GM18519 (cell line): ENCODE measurements around the gene ALDH4A1.
"Not testable (repeated sequence)": the region's sequence is repeated elsewhere in the genome, so short reads cannot be mapped to it uniquely, and the experiment has no call there.

Experiments
- ATAC-seq: cut with Tn5 transposase; IDR thresholded peaks from one replicate; pipeline ENCODE4 v1.9.1; 2021; ENCODE audit warnings: mild to moderate bottlenecking, moderate library complexity; ENCODE audit not compliant: unreplicated experiment, low FRiP score

Gene ALDH4A1

DNA sequence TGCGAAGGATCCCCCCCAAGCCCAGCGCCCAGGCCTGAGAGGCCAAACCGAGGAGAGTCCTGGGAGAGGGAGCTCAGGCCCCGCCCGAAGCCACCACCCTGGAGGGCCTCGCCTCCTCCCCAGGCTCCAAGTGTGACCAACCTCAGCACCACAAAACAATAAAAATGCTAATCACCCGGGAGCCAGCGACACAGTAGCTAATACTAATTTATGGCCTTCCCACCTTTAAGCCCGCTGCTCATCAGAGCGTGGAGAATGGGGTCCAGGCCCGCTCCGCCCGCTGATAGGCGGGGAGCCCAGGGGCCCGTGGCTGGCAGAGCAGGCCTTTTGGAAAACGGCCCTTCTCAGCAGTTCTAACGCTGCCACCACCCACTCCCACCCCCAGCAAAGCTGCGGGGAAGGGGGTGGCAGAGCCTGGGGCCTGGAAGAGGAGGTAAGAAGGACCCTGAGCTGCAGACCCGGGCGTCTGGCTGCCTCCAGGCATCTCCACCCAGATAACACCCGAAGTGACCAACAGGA lies 22.5 kb downstream of the ALDH4A1 start:
- no peak for ATAC-seq

DNA sequence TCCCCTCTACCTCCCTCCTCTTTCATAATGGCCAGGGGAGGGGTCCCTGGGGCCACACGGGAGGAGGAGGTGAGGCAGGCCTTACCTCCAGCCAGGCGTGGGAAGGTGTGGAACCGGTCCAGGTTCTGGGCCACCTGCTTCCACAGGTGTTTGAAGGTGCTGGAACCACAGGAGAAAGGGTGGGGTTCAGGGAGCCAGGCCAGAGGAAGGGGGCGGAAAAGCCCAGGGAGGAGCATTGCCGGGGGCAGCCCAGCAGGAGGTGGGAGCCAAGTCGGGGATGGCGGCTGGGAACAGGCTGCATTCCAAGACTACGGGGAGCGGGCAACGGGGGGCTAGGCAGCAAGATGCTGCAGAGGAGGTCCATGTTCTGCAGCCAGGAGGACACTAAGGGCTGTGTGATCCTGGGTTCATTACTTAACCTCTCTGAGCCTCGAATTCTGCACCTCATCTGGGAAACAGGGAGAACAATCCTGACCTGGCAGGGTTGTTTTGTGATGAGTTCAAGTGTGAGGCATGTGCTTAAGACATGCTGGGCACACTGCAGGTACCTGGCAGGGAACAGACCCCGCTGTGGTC lies 23.1 kb downstream of the ALDH4A1 start:
- no peak for ATAC-seq

DNA sequence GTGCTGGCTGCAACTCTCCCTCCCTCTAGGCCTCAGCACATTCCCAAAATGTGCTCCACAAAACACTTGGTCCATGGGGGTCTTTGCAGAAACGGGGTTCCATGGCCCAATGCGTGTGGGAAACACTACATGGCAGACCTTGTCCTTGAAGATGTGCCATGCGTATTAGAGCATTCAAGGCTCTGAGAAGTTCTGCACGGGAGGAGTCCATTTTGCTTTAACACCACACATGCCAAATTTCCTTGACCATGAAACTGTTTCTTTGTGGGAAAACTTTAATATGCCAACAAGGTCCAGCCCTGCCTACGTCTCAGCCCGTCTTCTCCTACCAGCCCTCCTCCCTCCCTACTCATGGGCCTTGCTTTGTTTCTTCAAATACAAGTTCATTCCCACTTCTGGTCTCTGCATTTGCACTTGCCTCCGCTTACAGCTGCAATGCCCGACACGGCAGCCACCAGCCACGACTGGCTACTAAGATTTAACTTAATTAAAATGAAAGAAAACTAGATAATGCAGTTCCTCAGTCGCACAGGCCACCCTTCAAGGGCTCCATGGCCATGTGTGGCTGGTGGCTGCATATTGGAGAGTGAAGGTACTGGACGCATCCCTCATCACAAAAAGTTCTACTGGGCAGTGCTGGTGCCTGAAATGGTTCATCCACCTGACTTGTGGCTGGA lies 23.7 kb downstream of the ALDH4A1 start:
- no peak for ATAC-seq

DNA sequence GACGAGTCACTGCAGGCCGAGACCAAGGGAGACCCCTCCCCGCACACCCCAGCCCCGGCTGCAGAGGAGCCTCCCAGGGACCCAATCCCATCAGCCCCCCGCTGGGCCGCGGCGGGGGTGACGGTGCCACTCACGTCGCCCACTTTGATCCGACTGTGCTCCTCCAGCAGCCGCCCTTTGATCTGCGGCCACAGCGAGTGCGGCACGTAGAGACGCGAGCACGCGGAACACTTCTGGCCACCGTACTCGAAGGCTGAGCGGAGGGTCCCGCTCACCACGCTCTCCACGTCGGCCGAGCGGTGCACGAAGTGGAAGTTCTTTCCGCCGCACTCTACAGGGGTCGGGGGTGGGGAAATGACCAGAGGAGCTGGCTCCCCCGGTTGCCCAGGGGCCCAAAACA lies 25.1 kb downstream of the ALDH4A1 start:
- ATAC-seq: no peak

DNA sequence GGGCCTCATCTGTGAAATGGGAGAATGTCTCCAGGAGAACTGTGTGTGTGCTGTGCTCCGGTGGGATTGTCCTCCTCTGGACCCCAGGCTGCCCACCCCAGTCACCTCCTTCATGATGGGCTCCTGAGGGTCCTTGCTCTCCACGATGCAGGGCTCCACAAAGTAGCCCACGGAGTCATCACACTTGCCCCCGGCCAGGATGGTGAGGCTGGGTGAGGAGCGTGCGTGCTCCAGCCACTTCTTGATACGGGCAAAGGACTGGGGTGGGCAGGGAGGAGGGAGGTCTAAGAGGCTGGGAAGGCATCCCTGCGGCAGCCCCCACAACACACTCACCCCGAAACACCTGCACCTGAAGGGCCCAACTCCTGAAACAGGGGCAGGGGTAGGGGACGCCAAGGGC lies 26.1 kb downstream of the ALDH4A1 start:
- no peak for ATAC-seq

DNA sequence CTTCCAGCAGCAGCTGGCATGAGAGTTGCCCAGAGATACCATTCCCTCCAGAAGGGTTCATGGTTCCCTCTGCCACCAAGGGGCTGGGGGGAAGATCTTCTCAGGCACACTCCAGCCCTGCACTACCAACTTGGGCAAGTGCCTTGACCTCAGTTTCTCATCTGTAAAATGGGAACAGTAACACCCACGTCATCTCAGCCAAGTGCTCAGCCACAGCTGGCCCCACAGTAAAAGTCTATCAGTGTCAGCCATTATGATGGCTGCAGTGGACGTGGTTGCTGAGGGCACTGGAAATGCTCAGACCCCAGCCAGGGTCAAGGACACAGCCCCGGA lies 26.6 kb downstream of the ALDH4A1 start:
- no peak for ATAC-seq

DNA sequence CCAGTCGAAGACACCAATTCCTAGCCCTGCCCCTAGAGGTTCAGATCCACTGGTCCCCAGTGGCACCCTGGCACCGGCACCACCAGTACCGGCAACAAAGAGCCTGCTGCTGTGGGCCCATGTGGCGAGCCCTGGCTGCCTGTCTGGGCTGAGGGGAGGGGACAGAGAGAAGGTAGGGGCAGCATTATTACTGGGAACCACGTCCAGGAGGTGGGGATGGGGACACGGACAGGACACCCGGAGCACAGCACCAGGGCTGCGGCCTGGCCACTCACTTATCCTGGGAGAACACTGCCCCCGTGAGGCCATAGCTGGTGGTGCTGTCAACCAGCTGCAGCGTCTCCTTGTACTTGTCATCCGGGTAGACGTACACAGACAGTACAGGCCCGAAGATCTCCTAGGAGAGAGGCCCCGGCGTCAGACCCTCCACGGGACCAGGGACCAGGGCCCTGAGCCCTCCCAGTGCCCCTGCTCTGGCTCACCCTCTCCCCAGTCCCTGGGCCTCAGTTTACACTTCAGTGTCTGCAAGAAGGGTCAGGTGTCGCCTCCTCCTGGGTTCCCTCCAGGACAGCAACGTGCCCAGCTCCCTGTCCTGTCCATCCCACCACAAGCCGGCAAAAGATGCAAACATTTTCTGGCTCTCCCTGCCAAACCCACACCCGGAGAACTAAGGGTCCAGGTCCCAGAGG lies 27.1 kb downstream of the ALDH4A1 start:
- ATAC-seq: no peak

DNA sequence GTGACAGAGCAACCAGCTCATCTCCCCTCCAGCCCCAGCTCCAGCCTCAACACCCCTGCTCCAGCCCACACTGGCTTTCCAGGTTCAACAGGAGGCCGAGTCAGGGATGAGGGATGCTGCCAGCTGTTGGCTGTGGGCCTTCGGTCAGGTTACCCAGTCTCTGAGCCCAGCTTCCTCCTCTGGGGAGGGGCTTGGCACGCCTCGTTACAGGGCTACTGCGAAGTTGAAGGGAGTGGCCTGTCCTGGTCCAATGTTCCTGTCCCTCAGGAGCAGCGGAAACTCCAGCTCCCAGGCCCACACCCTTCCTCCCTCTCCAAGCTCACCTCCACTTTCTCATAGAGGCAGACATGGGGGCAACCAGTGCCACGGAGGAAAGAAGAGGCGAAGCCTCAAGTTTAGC lies 27.8 kb downstream of the ALDH4A1 start:
- ATAC-seq: no peak

DNA sequence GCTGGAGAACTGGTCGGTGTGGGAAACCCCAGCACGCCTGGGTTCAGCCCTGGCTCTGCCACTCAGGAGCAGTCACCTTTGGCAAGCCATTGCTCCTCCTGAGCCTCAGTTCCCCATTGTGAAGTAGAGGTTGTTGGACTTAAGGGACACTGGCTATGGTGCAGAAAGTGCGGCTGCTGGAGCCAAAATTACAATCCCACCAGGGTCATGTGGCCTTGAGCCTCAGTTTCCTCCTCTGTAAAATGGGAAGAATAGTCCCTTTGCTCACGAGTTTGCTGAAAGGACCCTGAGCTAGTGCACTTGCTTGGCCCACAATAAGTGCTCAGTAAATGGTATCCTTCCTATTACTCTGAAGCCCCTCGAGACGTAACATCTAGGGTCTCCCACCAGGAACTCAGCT lies 28.3 kb downstream of the ALDH4A1 start:
- ATAC-seq: no peak

DNA sequence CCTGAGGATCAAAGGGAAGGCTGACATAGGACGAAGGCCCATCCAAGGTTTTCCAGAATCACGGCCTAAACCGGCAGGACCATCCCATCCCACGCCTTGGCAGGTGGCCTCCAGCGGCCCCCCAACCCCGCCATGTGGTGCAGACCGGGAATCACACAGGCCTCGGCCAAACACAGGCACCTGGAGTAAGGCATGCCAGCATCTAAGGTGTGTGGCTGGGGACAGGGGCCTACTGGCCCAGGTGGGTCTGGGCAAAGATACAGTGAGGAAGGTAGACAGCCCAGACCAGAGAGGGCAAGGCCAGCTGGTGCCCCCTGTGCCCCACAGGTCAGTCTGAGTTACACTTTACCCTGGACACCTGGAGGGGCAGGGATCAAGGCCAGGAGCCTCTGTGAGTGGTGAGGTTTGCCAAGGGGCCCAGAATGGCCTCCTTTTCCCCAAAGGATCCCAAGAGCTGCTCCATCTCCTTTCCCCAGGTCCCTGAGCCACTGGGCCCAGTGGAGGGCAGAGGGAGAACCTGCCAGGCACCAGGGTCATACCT lies 30.2 kb downstream of the ALDH4A1 start:
- ATAC-seq: no peak

DNA sequence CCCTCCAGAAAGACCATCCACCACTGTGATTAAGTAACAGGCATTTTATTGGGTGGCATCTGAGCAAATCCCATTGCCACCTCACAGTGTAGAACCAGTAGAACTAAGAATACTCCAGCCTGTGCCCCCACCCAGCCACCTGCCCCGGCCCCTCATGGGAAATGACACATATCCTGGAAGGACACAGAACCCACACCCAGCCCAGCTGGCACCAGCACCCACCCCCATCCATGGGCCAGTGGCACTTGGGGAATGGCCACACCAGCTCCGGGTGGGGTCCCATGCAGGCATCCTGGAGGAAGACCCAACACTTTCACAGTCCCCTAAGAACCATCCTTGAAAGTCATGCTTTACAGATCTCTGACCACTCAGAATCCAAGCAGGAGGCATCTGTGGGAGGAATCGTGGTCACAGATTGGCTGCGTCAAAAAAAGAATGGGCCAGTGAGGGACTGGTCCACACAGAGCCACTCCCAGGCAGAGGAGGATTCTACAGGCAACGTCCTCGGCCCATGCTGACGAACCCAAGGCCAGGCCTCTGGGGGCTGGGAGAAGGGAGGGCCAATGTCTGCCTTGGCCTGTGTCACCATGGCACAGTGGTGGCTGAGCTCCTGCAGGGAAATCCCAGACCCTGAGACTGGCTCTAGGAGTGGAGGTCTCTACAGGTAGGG lies 30.8 kb downstream of the ALDH4A1 start:
- ATAC-seq: no peak

DNA sequence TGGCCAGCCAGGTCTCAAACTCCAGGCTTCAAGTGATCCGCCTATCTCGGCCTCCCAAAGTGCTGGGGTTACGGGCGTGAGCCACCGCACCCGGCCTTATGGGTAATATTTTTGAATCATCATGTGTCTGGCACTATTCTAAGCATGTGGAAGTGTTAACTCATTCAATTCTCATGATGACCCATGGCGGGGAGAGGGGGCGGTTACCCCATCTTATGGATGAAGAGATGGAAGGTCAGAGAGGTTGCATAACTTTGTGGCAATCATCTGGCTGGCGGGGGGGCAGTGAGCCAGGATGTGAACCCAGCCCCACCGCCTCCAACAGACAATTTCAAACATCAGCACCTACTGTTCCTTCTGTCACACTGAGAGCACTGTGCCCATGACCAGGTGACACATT lies 31.4 kb downstream of the ALDH4A1 start:
- ATAC-seq: no peak

DNA sequence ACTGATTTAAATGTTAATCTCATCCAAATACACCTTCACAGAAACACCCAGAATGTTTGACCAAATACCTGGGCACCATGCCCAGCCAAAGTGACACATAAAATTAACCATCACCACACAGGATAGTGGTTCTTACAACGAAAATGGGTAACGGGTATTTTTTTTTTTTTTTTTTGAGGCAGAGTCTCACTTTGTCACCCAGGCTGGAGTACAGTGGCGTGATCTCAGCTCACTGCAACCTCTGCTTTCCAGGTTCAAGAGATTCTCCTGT lies 31.8 kb downstream of the ALDH4A1 start:
- not testable (repeated sequence) for ATAC-seq

DNA sequence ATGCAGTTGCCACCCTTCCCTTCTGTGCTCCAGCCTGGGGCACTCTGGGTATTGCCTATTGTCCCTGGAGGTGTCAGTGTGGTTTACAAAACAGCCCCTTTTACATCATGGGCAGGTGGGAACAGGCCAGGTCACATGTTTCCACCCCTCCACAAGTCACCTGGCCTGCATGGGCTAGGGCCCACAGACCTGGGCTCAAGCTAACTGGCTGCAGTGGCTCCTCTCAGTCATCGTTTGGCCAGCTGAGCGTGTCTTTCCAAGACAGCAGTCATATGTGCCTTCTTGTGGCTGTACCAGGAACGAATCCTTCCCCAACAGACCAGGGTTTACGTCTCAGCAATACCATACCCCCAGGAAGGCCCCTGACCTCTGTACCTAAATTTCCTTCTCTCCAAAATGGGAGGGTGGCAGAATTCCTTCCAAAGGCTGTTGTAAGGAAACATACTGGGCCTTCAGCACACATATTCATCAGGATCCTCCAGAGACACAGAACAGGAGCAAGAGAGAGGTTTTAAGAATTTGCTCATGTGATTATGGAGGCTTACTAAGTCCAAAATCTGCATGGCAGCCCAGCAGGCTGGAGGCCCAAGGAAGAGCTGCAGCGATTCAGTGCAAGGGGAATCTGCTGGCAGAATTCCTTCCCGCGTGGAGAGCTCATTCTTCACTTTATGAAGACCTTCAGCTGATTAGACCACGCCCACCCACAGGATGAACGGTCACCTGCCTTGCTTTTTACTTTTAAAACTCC lies 32.3 kb downstream of the ALDH4A1 start:
- no peak for ATAC-seq

DNA sequence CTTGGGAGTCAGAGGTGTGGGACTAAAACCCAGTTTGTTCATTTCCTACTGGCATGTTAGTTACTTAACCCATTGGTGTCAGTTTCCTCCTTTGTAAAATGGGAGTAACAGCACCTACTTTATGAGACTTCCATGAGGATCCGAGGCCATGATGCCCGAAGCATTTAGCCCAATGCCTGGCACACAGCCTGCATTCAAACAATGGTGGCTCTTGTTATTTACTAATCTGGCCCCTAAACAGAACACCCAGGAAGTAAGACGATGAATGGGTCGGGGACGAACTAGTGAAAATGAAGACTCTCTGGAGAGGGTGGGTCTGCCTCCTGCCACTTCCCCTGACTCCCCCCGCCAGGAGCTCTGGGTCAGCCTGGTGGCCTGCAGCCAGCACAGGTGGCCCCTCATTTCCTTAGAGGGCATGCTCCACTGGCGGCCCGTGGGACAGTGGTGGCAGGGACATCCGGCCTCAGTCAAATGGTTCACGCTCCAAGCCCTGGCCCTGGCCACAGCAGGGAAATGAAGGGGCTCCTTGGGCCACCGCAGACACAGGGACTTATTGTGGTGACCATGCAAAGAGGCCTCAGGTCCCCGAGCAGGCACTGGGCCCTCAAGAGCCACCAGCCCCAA lies 33.4 kb downstream of the ALDH4A1 start:
- no peak for ATAC-seq

DNA sequence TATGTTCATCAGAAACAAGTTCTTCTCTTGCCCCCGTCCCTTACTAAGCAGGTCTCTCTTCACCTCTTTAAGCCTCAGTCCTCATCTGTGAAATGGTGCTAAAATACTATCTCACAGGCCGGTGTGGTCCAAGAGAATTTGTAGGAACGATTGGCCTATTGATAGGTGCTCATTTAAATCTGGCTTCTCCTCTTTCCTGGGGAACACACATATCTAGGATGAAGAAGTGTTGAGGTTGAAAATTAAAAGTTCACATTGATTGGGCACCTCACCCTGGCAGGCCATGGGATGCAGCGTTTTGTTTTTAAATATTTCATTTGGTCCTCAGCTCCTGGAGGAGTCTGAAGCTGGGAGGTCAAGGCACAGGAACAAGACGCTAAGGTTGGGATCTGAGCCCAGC lies 34.0 kb downstream of the ALDH4A1 start:
- ATAC-seq: no peak

DNA sequence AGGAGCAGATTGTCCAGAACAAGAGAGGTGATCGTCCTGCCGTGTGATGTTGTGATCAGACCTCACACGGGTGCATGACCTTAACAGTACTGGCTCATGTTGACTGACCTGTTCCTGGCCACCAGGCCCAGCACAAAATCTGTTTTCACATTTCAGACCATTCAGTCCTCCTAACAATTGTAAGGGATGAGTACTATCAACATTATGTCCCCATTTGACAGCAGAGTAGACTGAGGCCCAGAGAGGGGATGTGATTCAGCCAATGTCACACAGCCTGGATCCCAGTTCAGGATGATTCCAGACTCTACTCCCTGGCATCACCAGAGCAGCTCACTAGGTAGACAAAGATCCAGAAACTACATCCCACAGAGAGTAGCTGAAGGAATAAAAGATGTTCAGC lies 35.5 kb downstream of the ALDH4A1 start:
- ATAC-seq: no peak

DNA sequence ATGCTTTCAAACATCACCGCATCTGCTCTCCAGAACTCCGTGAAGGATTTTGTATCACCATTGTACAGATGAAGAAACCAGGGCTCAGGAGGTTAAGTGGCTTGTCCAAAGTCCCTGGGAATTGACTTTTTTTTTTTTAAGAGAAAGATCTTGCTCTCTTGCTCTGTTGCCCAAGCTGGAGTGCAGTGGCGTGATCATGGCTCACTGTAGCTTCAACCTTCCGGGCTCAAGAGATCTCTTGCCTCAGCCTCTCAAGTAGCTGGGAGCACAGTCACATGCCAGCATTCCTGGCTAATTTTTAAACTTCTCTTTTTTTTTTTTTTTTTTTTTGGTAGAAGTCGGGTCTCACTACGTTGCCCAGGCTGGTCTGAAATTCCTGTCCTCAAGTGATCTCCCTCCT lies 36.0 kb downstream of the ALDH4A1 start:
- no peak for ATAC-seq

DNA sequence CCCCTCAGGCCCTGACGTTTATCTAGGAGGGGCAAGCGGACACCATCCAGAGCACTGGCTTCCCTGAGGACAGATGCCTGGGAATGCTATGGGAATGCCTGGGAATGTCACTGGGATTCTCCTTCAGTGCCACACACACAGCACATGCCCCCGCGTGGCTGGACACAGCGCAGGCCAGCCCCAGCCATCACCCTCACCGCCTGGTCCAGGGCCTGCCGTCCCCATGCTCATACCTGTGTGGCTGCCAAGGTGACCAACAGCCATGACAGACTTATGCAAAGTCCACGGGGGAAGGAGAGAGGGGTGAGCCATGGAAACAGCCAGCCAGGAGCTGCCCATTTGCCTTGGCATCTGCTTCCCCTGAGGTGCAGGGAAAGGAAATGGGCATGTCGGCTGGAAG lies 37.2 kb downstream of the ALDH4A1 start:
- ATAC-seq: no peak

DNA sequence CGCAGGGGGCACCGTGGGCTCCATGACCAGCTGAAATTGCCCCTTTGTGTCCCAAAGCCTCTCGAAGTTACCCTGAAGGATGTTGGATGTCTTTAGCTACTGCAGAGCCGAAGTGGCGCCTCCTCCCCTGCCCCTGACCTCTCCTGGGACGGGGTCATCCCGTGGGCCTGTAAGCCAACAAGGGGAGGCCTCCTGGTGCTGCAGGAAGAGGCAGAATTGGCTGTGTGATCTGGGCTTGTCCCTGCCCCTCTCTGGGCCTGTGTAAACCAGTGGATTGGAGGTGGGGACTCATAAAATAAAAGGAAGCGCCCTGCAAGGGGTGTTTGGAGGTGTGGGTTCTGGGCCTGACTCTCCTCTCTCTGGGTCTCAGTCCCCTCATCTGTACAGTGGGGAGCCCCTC lies 40.8 kb downstream of the ALDH4A1 start:
- ATAC-seq: no peak
